Vagina (tissue), 2 donors: ENCODE results near the gene MAPK11. TPM values are rescaled to one million over a fixed set of nuclear protein-coding genes. Genes with fewer than 3 reads are reported as not detected.
A peak's percentile ranks its signal among the peaks of the same experiment; 100 is the strongest.

Source experiments
- DNase-seq, 2 donors: peaks; one replicate each; pipeline ENCODE4 v3.0.0-alpha.2; 2017; ENCODE audit errors: extremely low spot score in 2 of 2
- H3K27ac ChIP-seq: fragments of 200-600 bp; sonication (generic); one replicate; pipeline ENCODE4 v1.5.1; 2019
- H3K27me3 ChIP-seq: fragments of 200-600 bp; sonication (generic); one replicate; pipeline ENCODE4 v1.5.1; 2019
- H3K36me3 ChIP-seq, 2 donors: fragments of 200-600 bp; sonication (generic); one replicate each; pipeline ENCODE4 v1.5.1; 2017 to 2019
- H3K4me1 ChIP-seq: fragments of 200-600 bp; sonication (generic); one replicate; pipeline ENCODE4 v1.5.1; 2019
- H3K4me3 ChIP-seq, 2 donors: fragments of 200-600 bp; sonication (generic); 1 replicate in 1 of 2; 2 replicates in 1 of 2; pipeline ENCODE4 v1.5.1; 2016 to 2019
- H3K9me3 ChIP-seq: fragments of 200-600 bp; sonication (generic); one replicate; pipeline ENCODE4 v1.5.1; 2019
- CTCF ChIP-seq, 3 experiments: fragments of 450-650 bp in 2 of 3; fragments of 200-600 bp in 1 of 3; sonication (generic) in 1 of 3; IDR thresholded peaks; one replicate each; pipeline ENCODE4 v1.5.1; 2017 to 2019; ENCODE audit warnings: antibody characterized with exemption in 3 of 3, mild to moderate bottlenecking in 2 of 3, moderate library complexity in 2 of 3
- POLR2A ChIP-seq, 2 donors: fragments of 450-650 bp; IDR thresholded peaks; one replicate each; pipeline ENCODE4 v1.6.1; 2017; ENCODE audit warnings: antibody characterized with exemption in 2 of 2, mild to moderate bottlenecking in 2 of 2, moderate library complexity in 2 of 2
- POLR2AphosphoS5 ChIP-seq, 2 donors: sonication (generic); formaldehyde crosslinking; IDR thresholded peaks; one replicate each; pipeline ENCODE4 v1.9.0; 2017; ENCODE audit warnings: antibody characterized with exemption in 2 of 2, mild to moderate bottlenecking in 2 of 2, low read depth in 1 of 2; ENCODE audit not compliant: insufficient read depth in 1 of 2
- intact Hi-C: fragments of 100-400 bp; cut with DNase I; formaldehyde crosslinking; loops from one replicate; pipeline ENCODE4 v1.15.1; 2023
- total RNA-seq: library from RNA; depleted of rRNA; stranded (reverse); fragments of >200 nt; gene quantifications from one replicate; pipeline ENCODE4 v1.2.3, GENCODE V29; 2016

Gene MAPK11
- total RNA-seq, 1 donor from 2014 or later = 7.4 TPM

GRCh38 chr22:50297510-50298265, 27.5 kb upstream of the MAPK11 start:
- no peak overlapping the region for H3K4me3 ChIP-seq
- H3K9me3 ChIP-seq = no peaks in the 10 kb centered on the region
- intact Hi-C loops = no loop called here
- peaks cover 99% of the 10 kb centered on the region for H3K4me1 ChIP-seq
- no peaks in the 10 kb centered on the region for H3K27me3 ChIP-seq
- peak overlapping the region; percentile 90 for H3K27ac ChIP-seq
- TF ChIP-seq POLR2AphosphoS5 (IDR thresholded peaks at IDR 0.05; ENCODE audit: insufficient read depth in 1 of 2, low read depth in 1 of 2) (no peak), CTCF (IDR thresholded peaks at IDR 0.05) (no peak), POLR2A (IDR thresholded peaks at IDR 0.05) (no peak)
- no peaks in the 10 kb centered on the region for H3K36me3 ChIP-seq
- no peak for DNase-seq

GRCh38 chr22:50296658-50297490, 26.7 kb upstream of the MAPK11 start:
- H3K4me1 ChIP-seq = peaks cover 99% of the 10 kb centered on the region
- H3K27me3 ChIP-seq = no peaks in the 10 kb centered on the region
- no peaks in the 10 kb centered on the region for H3K9me3 ChIP-seq
- H3K4me3 ChIP-seq = no peak overlapping the region
- DNase-seq = no peak
- H3K27ac ChIP-seq = peak overlapping the region; percentile 90
- TF ChIP-seq POLR2AphosphoS5 (IDR thresholded peaks at IDR 0.05; ENCODE audit: insufficient read depth in 1 of 2, low read depth in 1 of 2) (no peak), CTCF (IDR thresholded peaks at IDR 0.05) (no peak), POLR2A (IDR thresholded peaks at IDR 0.05) (no peak)
- intact Hi-C loops = no loop called here
- no peaks in the 10 kb centered on the region for H3K36me3 ChIP-seq

- no peak for DNase-seq
- no peaks in the 10 kb centered on the region for H3K9me3 ChIP-seq
- intact Hi-C loops = no loop called here
- peaks cover 0 to 12% of the 10 kb centered on the region in 2 donors for H3K36me3 ChIP-seq
- no peak overlapping the region for H3K4me3 ChIP-seq
- H3K4me1 ChIP-seq = peaks cover 78% of the 10 kb centered on the region
- no peak for TF ChIP-seq CTCF (IDR thresholded peaks at IDR 0.05)
- TF ChIP-seq POLR2A (IDR thresholded peaks at IDR 0.05) = no peak
- TF ChIP-seq POLR2AphosphoS5 (IDR thresholded peaks at IDR 0.05; ENCODE audit: insufficient read depth in 1 of 2, low read depth in 1 of 2) = no peak
- H3K27ac ChIP-seq = peak overlapping the region; percentile 81
- no peaks in the 10 kb centered on the region for H3K27me3 ChIP-seq
Observed at GRCh38 chr22:50294319-50294656, 24.1 kb upstream of the MAPK11 start.

- no peak for DNase-seq
- peak overlapping the region; percentile 32 to 43 for H3K4me3 ChIP-seq
- H3K9me3 ChIP-seq = no peaks in the 10 kb centered on the region
- no peak for TF ChIP-seq CTCF (IDR thresholded peaks at IDR 0.05)
- TF ChIP-seq POLR2AphosphoS5 (IDR thresholded peaks at IDR 0.05; ENCODE audit: insufficient read depth in 1 of 2, low read depth in 1 of 2) = peak; percentile 18 to 36
- TF ChIP-seq POLR2A (IDR thresholded peaks at IDR 0.05) = no peak
- H3K27me3 ChIP-seq = no peaks in the 10 kb centered on the region
- intact Hi-C loops = no loop called here
- H3K27ac ChIP-seq = peak overlapping the region; percentile 81
- H3K4me1 ChIP-seq = peaks cover 71% of the 10 kb centered on the region
- peaks cover 0 to 18% of the 10 kb centered on the region in 2 donors for H3K36me3 ChIP-seq
Observed at GRCh38 chr22:50293441-50294318, 23.5 kb upstream of the MAPK11 start.
